Smooth muscle cell (in vitro differentiated cells): ENCODE results near the gene STX1B. TPM values are rescaled to one million over a fixed set of nuclear protein-coding genes. Genes with fewer than 3 reads are reported as not detected.

ENCODE experiments used
- DNase-seq: peaks from one replicate; lab custom pipeline; 2025; ENCODE audit not compliant: unreplicated experiment; lab: John Stamatoyannopoulos, UW
- H2AFZ ChIP-seq: fragments of 200-600 bp; sonication (generic); 2 replicates; pipeline ENCODE4 v1.6.0; 2016; ENCODE audit warnings: antibody characterized with exemption, low read depth, mild to moderate bottlenecking
- H3F3A ChIP-seq: fragments of 200-600 bp; sonication (generic); 2 replicates; pipeline ENCODE4 v1.6.0; 2017; ENCODE audit warnings: antibody characterized with exemption, low read depth
- H3K27ac ChIP-seq: fragments of 200-600 bp; sonication (generic); 2 replicates; pipeline ENCODE4 v1.5.1; 2016; ENCODE audit warnings: low read depth, mild to moderate bottlenecking
- H3K27me3 ChIP-seq: fragments of 200-600 bp; sonication (generic); 2 replicates; pipeline ENCODE4 v1.6.1; 2016; ENCODE audit warnings: low read depth, mild to moderate bottlenecking
- H3K36me3 ChIP-seq: fragments of 200-600 bp; sonication (generic); 2 replicates; pipeline ENCODE4 v1.5.1; 2016; ENCODE audit warnings: low read depth
- H3K4me1 ChIP-seq: fragments of 200-600 bp; sonication (generic); 2 replicates; pipeline ENCODE4 v1.5.1; 2016; ENCODE audit warnings: low read depth
- H3K4me2 ChIP-seq: fragments of 200-600 bp; sonication (generic); 2 replicates; pipeline ENCODE4 v1.6.0; 2016; ENCODE audit warnings: mild to moderate bottlenecking
- H3K4me3 ChIP-seq: fragments of 200-600 bp; sonication (generic); 2 replicates; pipeline ENCODE4 v1.5.1; 2016; ENCODE audit warnings: mild to moderate bottlenecking
- H3K79me2 ChIP-seq: fragments of 200-600 bp; sonication (generic); 2 replicates; pipeline ENCODE4 v1.6.0; 2016; ENCODE audit warnings: low read depth, mild to moderate bottlenecking
- H3K9ac ChIP-seq: fragments of 200-600 bp; sonication (generic); 2 replicates; pipeline ENCODE4 v1.6.0; 2016; ENCODE audit warnings: low read depth
- H3K9me3 ChIP-seq: fragments of 200-600 bp; sonication (generic); replicated peaks from 2 replicates; pipeline ENCODE4 v1.5.1; 2016; ENCODE audit warnings: low read depth
- H4K20me1 ChIP-seq: fragments of 200-600 bp; sonication (generic); 2 replicates; pipeline ENCODE4 v1.6.0; 2016; ENCODE audit warnings: low read depth
- CTCF ChIP-seq: fragments of 200-600 bp; sonication (generic); IDR thresholded peaks from 2 replicates; pipeline ENCODE4 v1.5.1; 2017; ENCODE audit warnings: borderline replicate concordance, mild to moderate bottlenecking, antibody characterized with exemption; ENCODE audit not compliant: insufficient read depth, poor library complexity, severe bottlenecking
- WGBS: methylation state at CpG from one replicate; pipeline ENCODE4 v1.1.7; 2016; ENCODE audit warnings: low lambda C conversion rate; 5-methylcytosine and 5-hydroxymethylcytosine counted together
- polyA plus RNA-seq: library from polyadenylated mRNA; unstranded; fragments of >200 nt; fragmentation: Nextera tagmentation; extraction: Ambion mirVana; gene quantifications from 2 replicates; pipeline ENCODE4 v1.2.1, GENCODE V29; 2016
- total RNA-seq: library from RNA; depleted of rRNA; stranded (reverse); fragments of >200 nt; gene quantifications from 2 replicates; pipeline ENCODE4 v1.2.3, GENCODE V29; 2014

The STX1B gene
- total and polyA plus RNA-seq, 2 experiments from 2014 or later, result 0.72 to 1.0 TPM

- no peak for DNase-seq
- no peak for TF ChIP-seq CTCF
- Histone ChIP-seq H3K9me3 (no peaks in the 10 kb centered on the region), H4K20me1 (no peaks in the 10 kb centered on the region), H3K27ac (no peak overlapping the region), H2AFZ (no peak overlapping the region), H3K9ac (no peak overlapping the region), H3K79me2 (no peaks in the 10 kb centered on the region), H3K36me3 (peaks cover under 1% of the 10 kb centered on the region), H3K27me3 (no peaks in the 10 kb centered on the region), H3F3A (no peaks in the 10 kb centered on the region), H3K4me1 (no peaks in the 10 kb centered on the region), H3K4me2 (no peak overlapping the region), H3K4me3 (no peak overlapping the region)
- WGBS, result 100% methylated on average over 1 of the region's 15 CpGs
Measured at GRCh38 chr16:30965436-30965835, 45.0 kb downstream of the STX1B start.

- Histone ChIP-seq H4K20me1 (no peaks in the 10 kb centered on the region), H3K27me3 (no peaks in the 10 kb centered on the region), H3K9me3 (no peaks in the 10 kb centered on the region), H3K36me3 (no peaks in the 10 kb centered on the region), H3K9ac (no peak overlapping the region), H2AFZ (no peak overlapping the region), H3K4me2 (no peak overlapping the region), H3F3A (no peaks in the 10 kb centered on the region), H3K27ac (no peak overlapping the region), H3K4me1 (no peaks in the 10 kb centered on the region), H3K79me2 (no peaks in the 10 kb centered on the region), H3K4me3 (no peak overlapping the region)
- WGBS, result 97% methylated on average over 28 of the region's 33 CpGs
- TF ChIP-seq CTCF, result no peak
- no peak for DNase-seq
Measured at GRCh38 chr16:30964574-30965226, 45.7 kb downstream of the STX1B start.

- Histone ChIP-seq H3K9me3 (no peaks in the 10 kb centered on the region), H3K4me3 (no peak overlapping the region), H3K4me1 (no peaks in the 10 kb centered on the region), H3K9ac (no peak overlapping the region), H3K27ac (no peak overlapping the region), H3K4me2 (no peak overlapping the region), H3F3A (no peaks in the 10 kb centered on the region), H3K27me3 (no peaks in the 10 kb centered on the region), H2AFZ (no peak overlapping the region), H3K79me2 (peaks cover 3% of the 10 kb centered on the region), H3K36me3 (no peaks in the 10 kb centered on the region), H4K20me1 (peaks cover 3% of the 10 kb centered on the region)
- DNase-seq, result no peak
- WGBS, result 97% methylated on average over 18 of the region's 18 CpGs
- no peak for TF ChIP-seq CTCF
Measured at GRCh38 chr16:30963925-30964511, 46.4 kb downstream of the STX1B start.

- Histone ChIP-seq H3K9me3 (no peaks in the 10 kb centered on the region), H3K27me3 (no peaks in the 10 kb centered on the region), H3K4me3 (no peak overlapping the region), H3K79me2 (peaks cover 11% of the 10 kb centered on the region), H3K4me2 (no peak overlapping the region), H3K4me1 (peaks cover 6% of the 10 kb centered on the region), H3K9ac (no peak overlapping the region), H3F3A (peaks cover 2% of the 10 kb centered on the region), H4K20me1 (peaks cover 9% of the 10 kb centered on the region), H2AFZ (no peak overlapping the region), H3K27ac (no peak overlapping the region), H3K36me3 (no peaks in the 10 kb centered on the region)
- 96% methylated on average over 11 of the region's 11 CpGs for whole genome bisulfite sequencing
- no peak for TF ChIP-seq CTCF
- DNase-seq, result no peak
Measured at GRCh38 chr16:30961384-30961783, 49.1 kb downstream of the STX1B start.
